ENCODE results near the gene GMPR.

GRCh38 chr6:16252686-16253299, 14.4 kb downstream of the GMPR start:
- TF ChIP-seq CTCF (conservative IDR thresholded peaks at IDR 0.05; ENCODE audit: low read length) (no peak), EZH2phosphoT487 (IDR thresholded peaks at IDR 0.05; ENCODE audit: borderline replicate concordance) (no peak)

All from Loucy (cell line).